Measurements from ENCODE around the gene SPDEF.

SPDEF gene

GRCh38 chr6:34566830-34567546 is 10.9 kb upstream of the SPDEF start:
- Histone ChIP-seq H3K4me1 (ENCODE audit: low read depth, poor library complexity, severe bottlenecking) (no peaks in the 10 kb centered on the region), H4K20me1 (ENCODE audit: insufficient read depth) (no peaks in the 10 kb centered on the region), H3K9ac (no peak overlapping the region), H3K4me2 (no peak overlapping the region), H2AFZ (ENCODE audit: low read depth) (no peak overlapping the region), H3K36me3 (ENCODE audit: insufficient read depth) (no peaks in the 10 kb centered on the region), H3K4me3 (IDR thresholded peaks at IDR 0.05; ENCODE audit: insufficient read depth, low read depth, low read length) (no peak overlapping the region), H3K27ac (no peak overlapping the region), H3K27me3 (ENCODE audit: insufficient read depth, low read depth) (no peaks in the 10 kb centered on the region), H3K79me2 (ENCODE audit: insufficient read depth, low read depth) (no peaks in the 10 kb centered on the region)
- TF ChIP-seq, protein P1, sequence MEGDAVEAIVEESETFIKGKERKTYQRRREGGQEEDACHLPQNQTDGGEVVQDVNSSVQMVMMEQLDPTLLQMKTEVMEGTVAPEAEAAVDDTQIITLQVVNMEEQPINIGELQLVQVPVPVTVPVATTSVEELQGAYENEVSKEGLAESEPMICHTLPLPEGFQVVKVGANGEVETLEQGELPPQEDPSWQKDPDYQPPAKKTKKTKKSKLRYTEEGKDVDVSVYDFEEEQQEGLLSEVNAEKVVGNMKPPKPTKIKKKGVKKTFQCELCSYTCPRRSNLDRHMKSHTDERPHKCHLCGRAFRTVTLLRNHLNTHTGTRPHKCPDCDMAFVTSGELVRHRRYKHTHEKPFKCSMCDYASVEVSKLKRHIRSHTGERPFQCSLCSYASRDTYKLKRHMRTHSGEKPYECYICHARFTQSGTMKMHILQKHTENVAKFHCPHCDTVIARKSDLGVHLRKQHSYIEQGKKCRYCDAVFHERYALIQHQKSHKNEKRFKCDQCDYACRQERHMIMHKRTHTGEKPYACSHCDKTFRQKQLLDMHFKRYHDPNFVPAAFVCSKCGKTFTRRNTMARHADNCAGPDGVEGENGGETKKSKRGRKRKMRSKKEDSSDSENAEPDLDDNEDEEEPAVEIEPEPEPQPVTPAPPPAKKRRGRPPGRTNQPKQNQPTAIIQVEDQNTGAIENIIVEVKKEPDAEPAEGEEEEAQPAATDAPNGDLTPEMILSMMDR (conservative IDR thresholded peaks at IDR 0.05; ENCODE audit: low read depth, low read length) = no peak

DNA sequence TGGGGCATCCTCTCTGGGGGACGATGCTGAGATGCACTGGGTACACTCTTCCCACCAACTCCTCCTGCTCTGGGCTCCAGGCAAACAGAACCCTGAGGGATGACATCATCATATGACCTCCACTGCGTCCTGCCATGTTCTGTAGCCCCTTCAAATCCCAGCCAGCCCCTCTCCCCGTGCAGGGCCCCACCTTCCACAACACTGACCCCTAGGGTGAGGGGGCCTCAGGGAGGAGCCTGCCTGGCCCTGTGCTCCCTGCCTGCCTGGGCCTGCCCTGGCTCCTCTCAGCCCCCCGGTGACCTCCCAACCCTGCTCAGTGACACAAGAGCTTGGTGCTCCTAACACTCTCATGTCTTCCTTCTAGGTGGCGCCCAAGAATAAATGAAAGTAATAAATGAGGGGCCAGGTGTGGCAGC is 9.6 kb upstream of the SPDEF start:
- no peak overlapping the region for H3K27ac ChIP-seq
- no peak overlapping the region for H3K9ac ChIP-seq
- no peaks in the 10 kb centered on the region for H3K4me1 ChIP-seq (ENCODE audit: low read depth, poor library complexity, severe bottlenecking)
- no peaks in the 10 kb centered on the region for H3K27me3 ChIP-seq (ENCODE audit: insufficient read depth, low read depth)
- H3K4me3 ChIP-seq (IDR thresholded peaks at IDR 0.05; ENCODE audit: insufficient read depth, low read depth, low read length) = no peak overlapping the region
- no peaks in the 10 kb centered on the region for H3K36me3 ChIP-seq (ENCODE audit: insufficient read depth)
- no peak overlapping the region for H2AFZ ChIP-seq (ENCODE audit: low read depth)
- TF ChIP-seq, protein P1 (conservative IDR thresholded peaks at IDR 0.05; ENCODE audit: low read depth, low read length) = no peak
- no peaks in the 10 kb centered on the region for H3K79me2 ChIP-seq (ENCODE audit: insufficient read depth, low read depth)
- no peaks in the 10 kb centered on the region for H4K20me1 ChIP-seq (ENCODE audit: insufficient read depth)
- no peak overlapping the region for H3K4me2 ChIP-seq

GRCh38 chr6:34564181-34564580 is 8.1 kb upstream of the SPDEF start:
- no peaks in the 10 kb centered on the region for H4K20me1 ChIP-seq (ENCODE audit: insufficient read depth)

DNA sequence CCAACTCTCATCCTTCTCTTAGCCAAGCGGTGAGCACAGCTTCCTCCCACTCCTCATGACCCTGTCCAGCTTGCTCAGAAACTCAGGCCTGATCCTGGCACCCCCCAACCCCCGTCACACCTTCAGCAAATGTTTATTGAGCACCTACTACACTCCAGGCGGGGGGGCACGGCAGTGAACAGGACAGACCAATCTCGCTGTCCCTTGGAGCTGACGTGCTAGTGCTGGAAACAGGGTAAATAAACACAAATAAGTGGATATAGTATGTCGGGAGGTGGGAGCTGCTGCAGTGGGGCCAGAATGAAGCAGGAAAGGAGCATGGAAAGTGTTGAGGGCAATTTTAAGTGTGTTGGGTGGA is 7.4 kb upstream of the SPDEF start:
- Histone ChIP-seq H4K20me1 (ENCODE audit: insufficient read depth) (no peaks in the 10 kb centered on the region), H3K36me3 (ENCODE audit: insufficient read depth) (no peaks in the 10 kb centered on the region), H3K4me2 (no peak overlapping the region), H3K27ac (no peak overlapping the region), H3K4me3 (IDR thresholded peaks at IDR 0.05; ENCODE audit: insufficient read depth, low read depth, low read length) (no peak overlapping the region), H2AFZ (ENCODE audit: low read depth) (no peak overlapping the region), H3K27me3 (ENCODE audit: insufficient read depth, low read depth) (no peaks in the 10 kb centered on the region), H3K9ac (no peak overlapping the region), H3K4me1 (ENCODE audit: low read depth, poor library complexity, severe bottlenecking) (no peaks in the 10 kb centered on the region), H3K79me2 (ENCODE audit: insufficient read depth, low read depth) (no peaks in the 10 kb centered on the region)
- TF ChIP-seq, protein P1 (conservative IDR thresholded peaks at IDR 0.05; ENCODE audit: low read depth, low read length) = no peak

More at GRCh38 chr6:34564181-34564580, 8.1 kb upstream of the SPDEF start:
- no peak overlapping the region for H3K9ac ChIP-seq
- H3K4me3 ChIP-seq (IDR thresholded peaks at IDR 0.05; ENCODE audit: insufficient read depth, low read depth, low read length) = no peak overlapping the region
- H3K36me3 ChIP-seq (ENCODE audit: insufficient read depth) = no peaks in the 10 kb centered on the region
- no peak overlapping the region for H3K4me2 ChIP-seq
- no peaks in the 10 kb centered on the region for H3K79me2 ChIP-seq (ENCODE audit: insufficient read depth, low read depth)
- no peaks in the 10 kb centered on the region for H3K27me3 ChIP-seq (ENCODE audit: insufficient read depth, low read depth)
- no peak overlapping the region for H2AFZ ChIP-seq (ENCODE audit: low read depth)
- no peaks in the 10 kb centered on the region for H3K4me1 ChIP-seq (ENCODE audit: low read depth, poor library complexity, severe bottlenecking)
- no peak overlapping the region for H3K27ac ChIP-seq
- TF ChIP-seq, protein P1 (conservative IDR thresholded peaks at IDR 0.05; ENCODE audit: low read depth, low read length) = no peak

All from KMS-11 (cell line).